GM06990 (cell line): ENCODE results near the gene PSMA6.
"Not testable (repeated sequence)": the region's sequence is repeated elsewhere in the genome, so short reads cannot be mapped to it uniquely, and the experiment has no call there.

ENCODE experiments used
- DNase-seq: peaks from one replicate; pipeline ENCODE4 v3.0.0-alpha.2; 2011; ENCODE audit not compliant: insufficient read length; ENCODE audit errors: extremely low read depth
- H3K27me3 ChIP-seq: replicated peaks from 2 replicates; pipeline ENCODE4 v1.6.0; 2011; ENCODE audit warnings: low read length; ENCODE audit not compliant: control insufficient read depth, insufficient read depth
- H3K36me3 ChIP-seq: 2 replicates; pipeline ENCODE4 v1.5.1; 2011; ENCODE audit warnings: low read length; ENCODE audit not compliant: control insufficient read depth, insufficient read depth
- H3K4me3 ChIP-seq: replicated peaks from 2 replicates; pipeline ENCODE4 v1.5.1; 2011; ENCODE audit warnings: low read depth, mild to moderate bottlenecking, control low read depth, low read length
- CTCF ChIP-seq: IDR thresholded peaks from 2 replicates; pipeline ENCODE4 v1.5.1; 2011; ENCODE audit warnings: low read length, control low read depth, mild to moderate bottlenecking, inconsistent platforms; ENCODE audit not compliant: insufficient read depth, poor library complexity, severe bottlenecking

Gene PSMA6

GRCh38 chr14:35355981-35356841, 64.0 kb downstream of the PSMA6 start:
- Histone ChIP-seq H3K4me3 (no peak overlapping the region), H3K36me3 (no peaks in the 10 kb centered on the region), H3K27me3 (no peaks in the 10 kb centered on the region)
- TF ChIP-seq CTCF, result no peak
- DNase-seq, result no peak

- not testable (repeated sequence) for DNase-seq, H3K36me3 ChIP-seq, H3K27me3 ChIP-seq, H3K4me3 ChIP-seq
Measured at GRCh38 chr14:35359655-35360054, 67.5 kb downstream of the PSMA6 start.

GRCh38 chr14:35361141-35361480, 68.9 kb downstream of the PSMA6 start:
- Histone ChIP-seq H3K27me3 (no peaks in the 10 kb centered on the region), H3K4me3 (no peak overlapping the region), H3K36me3 (no peaks in the 10 kb centered on the region)
- DNase-seq, result no peak
- no peak for TF ChIP-seq CTCF

GRCh38 chr14:35362450-35362849, 70.3 kb downstream of the PSMA6 start:
- no peak overlapping the region for H3K4me3 ChIP-seq
- DNase-seq, result no peak
- no peak for TF ChIP-seq CTCF
- no peaks in the 10 kb centered on the region for H3K27me3 ChIP-seq
- no peaks in the 10 kb centered on the region for H3K36me3 ChIP-seq

- Histone ChIP-seq H3K27me3 (no peaks in the 10 kb centered on the region), H3K4me3 (no peak overlapping the region), H3K36me3 (no peaks in the 10 kb centered on the region)
- no peak for TF ChIP-seq CTCF
- DNase-seq, result no peak
Measured at GRCh38 chr14:35362911-35363374, 70.8 kb downstream of the PSMA6 start.

- DNase-seq, result no peak
- TF ChIP-seq CTCF, result no peak
- no peak overlapping the region for H3K4me3 ChIP-seq
- H3K36me3 ChIP-seq, result no peaks in the 10 kb centered on the region
- H3K27me3 ChIP-seq, result no peaks in the 10 kb centered on the region
Measured at GRCh38 chr14:35365130-35366055, 73.2 kb downstream of the PSMA6 start.
